SK-N-MC (cell line): ENCODE data around the gene KCNT2.

Experiments
- EZH2 ChIP-seq: fragments of 200-600 bp; sonication (generic); IDR thresholded peaks from one replicate; pipeline ENCODE4 v1.6.1; 2017; ENCODE audit warnings: antibody characterized with exemption
- FOXP2 ChIP-seq: optimal IDR thresholded peaks from 2 replicates; pipeline ENCODE3; 2011; ENCODE audit warnings: mild to moderate bottlenecking, moderate library complexity; ENCODE audit not compliant: insufficient read depth; ENCODE audit errors: extremely low read length, control extremely low read depth
- POLR2AphosphoS5 ChIP-seq: IDR thresholded peaks from 2 replicates; pipeline ENCODE4 v1.6.1; 2012; ENCODE audit warnings: mild to moderate bottlenecking, low read depth, low read length, borderline replicate concordance

- TF ChIP-seq POLR2AphosphoS5 (no peak), EZH2 (no peak), FOXP2 (no peak)
Measured at GRCh38 chr1:196442366-196442765, 165.9 kb downstream of the KCNT2 start.
